ENCODE data around the gene MRGPRX4.
"Not testable (repeated sequence)": the region's sequence is repeated elsewhere in the genome, so short reads cannot be mapped to it uniquely, and the experiment has no call there.

The MRGPRX4 gene

DNA sequence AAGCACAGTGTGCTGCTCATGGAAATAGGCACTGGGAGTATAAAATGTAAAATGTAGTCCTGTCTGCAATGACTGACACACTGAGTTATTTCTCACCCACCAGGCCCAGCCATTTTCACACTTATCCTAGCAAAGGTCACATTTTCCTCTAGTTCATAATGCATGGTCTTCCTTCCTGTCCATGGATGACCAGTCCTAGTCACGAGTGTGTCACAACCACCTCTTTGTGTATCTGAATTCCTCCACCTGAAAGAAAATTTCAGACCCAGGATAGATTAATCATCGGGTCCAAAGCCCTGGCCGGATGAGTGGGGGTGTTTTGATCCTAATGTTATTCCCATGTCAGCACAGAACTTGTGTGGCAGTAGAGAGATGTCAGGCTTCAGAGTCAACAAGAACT lies at the start of gene MRGPRX4:
MRGPRX4 (plus strand) TSS at position 172 of the 400 bp plus-strand sequence. CDS start 420 bp downstream, outside the sequence.
- no peak for DNase-seq

- DNase-seq: not testable (repeated sequence)
Observed at GRCh38 chr11:18131115-18131514, 41.5 kb upstream of the MRGPRX4 start.

DNA sequence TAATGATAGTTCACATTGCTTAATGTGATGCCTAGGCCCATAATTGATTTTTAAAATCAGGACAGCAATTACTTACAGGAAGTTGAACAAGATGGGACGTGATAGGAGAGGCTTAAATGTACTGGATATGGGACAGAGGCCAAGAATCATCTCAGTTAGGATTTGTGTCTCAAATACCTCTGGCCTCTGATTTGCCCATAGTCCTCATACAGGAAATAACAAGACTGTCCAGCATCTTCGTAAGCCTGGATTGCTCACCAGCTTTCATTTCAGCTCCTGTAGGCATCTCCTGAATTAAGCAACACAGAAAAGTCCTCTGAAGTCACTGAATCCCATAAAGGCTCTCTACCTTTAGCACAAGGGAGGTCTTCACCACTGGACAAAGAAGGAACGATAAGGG lies 40.3 kb upstream of the MRGPRX4 start, which contains the start of gene MRGPRX3:
MRGPRX3 (plus strand) TSS at position 231 of the 400 bp plus-strand sequence. CDS start 4,632 bp downstream, outside the sequence.
- no peak for DNase-seq

- no peak for DNase-seq
Observed at GRCh38 chr11:18135308-18135707, 37.3 kb upstream of the MRGPRX4 start.

- no peak for DNase-seq
Observed at GRCh38 chr11:18137186-18137800, 35.3 kb upstream of the MRGPRX4 start.

DNA sequence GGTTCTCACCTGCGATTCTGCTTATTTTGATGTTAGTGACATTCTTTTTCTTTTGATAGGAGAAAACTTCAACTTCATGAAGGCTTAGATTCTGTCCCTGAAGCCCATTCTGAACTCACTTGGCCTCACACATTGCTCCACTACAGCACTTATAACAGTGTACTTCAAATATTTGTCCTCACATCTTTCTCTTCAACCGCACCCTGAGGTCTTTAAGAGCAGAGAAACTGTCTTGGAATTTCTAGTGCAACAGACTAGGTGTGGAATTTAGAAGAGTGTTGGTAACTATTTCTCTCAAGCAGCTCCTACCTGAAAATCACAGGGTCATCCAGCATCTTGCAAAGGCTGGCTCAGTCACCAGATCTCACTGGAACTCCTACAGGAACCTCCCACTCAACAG lies 32.5 kb upstream of the MRGPRX4 start:
- DNase-seq: no peak

DNA sequence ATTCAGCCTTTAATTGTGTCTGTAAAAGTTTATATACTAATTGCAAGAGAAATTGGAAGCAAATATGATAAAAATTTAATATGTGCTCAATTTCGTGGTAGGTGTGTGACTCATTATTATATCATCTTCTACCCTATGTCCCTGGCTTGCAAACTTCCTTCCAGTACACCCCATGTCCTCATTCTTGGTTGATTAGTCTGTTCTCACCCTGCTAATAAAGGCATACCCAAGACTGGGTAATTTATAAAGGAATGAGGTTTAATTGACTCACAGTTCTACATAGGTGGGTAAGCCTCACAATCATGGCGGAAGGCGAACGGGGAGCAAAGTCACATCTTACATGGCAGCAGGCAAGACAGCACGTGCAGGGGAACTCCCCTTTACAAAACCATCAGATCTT lies 28.4 kb upstream of the MRGPRX4 start:
- DNase-seq: no peak

DNA sequence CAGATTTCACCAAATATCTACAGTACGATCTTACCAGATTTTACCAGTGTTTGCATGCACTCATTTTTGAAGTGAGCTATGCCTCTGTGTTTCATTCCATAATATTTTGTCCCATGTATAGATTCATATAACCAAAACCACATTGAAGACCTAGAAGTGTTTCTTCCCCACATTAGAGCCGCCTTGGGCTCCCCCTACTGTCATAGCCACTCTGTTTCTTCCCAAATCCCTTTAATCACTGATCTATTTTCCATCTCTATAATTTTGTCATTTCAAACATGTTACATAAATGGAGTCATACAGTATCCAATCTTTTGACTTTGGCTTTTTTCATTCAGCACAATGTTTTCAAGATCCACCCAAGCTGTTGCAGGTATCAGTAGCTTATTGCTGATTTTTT lies 27.6 kb upstream of the MRGPRX4 start:
- no peak for DNase-seq

DNA sequence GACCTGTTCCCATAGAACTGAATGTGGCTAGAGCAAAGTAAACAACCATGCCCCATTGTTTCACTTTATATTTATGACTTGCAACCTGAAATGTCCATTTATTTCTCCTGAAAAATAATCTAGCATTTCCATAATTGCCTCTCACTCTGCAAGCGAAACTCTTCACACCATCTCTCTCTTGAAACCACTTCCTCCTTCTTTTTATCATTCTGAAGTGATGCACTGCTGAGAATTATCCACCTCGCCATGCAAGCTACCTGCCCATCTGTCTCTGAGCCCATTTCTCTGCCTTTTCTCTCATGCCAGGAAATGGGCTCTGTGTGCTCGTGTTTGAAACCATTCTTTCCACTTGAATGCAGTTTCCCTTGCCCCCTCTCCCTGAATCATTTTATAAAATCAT lies 26.8 kb upstream of the MRGPRX4 start:
- DNase-seq: no peak

- DNase-seq: no peak
Observed at GRCh38 chr11:18151581-18151980, 21.1 kb upstream of the MRGPRX4 start.

GRCh38 chr11:18168372-18168771 lies 4.3 kb upstream of the MRGPRX4 start:
- no peak for DNase-seq

DNA sequence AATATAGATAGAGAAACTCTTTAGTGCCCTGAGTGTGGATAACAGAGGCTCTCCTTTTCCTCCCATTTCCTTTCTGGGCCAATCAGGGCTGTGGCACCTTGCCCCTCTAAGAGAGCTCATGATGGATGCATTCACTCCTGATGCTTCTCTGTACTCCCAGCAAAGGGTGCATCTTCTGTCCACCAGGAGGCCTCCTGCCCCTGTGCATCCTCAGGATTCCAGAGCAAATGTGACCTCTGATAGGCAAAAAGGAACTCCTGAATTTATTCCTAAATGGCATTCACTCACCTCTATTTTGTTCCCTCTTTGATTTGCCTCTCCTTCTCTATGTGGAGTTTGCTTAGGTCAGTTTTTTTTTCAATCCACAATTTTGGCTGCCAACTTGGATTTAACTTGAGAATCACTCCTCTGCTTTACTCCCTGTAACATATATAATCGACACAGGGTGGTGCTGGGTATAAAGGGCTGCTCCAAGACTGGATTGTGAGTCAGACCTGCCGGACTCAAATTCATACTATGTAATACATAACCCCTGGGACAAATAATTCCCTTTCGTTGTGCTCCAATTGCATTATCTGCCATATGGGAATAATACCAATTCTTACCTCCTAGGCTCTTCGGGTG lies 1.1 kb upstream of the MRGPRX4 start:
- peak; percentile 8 to 22 for DNase-seq

DNA sequence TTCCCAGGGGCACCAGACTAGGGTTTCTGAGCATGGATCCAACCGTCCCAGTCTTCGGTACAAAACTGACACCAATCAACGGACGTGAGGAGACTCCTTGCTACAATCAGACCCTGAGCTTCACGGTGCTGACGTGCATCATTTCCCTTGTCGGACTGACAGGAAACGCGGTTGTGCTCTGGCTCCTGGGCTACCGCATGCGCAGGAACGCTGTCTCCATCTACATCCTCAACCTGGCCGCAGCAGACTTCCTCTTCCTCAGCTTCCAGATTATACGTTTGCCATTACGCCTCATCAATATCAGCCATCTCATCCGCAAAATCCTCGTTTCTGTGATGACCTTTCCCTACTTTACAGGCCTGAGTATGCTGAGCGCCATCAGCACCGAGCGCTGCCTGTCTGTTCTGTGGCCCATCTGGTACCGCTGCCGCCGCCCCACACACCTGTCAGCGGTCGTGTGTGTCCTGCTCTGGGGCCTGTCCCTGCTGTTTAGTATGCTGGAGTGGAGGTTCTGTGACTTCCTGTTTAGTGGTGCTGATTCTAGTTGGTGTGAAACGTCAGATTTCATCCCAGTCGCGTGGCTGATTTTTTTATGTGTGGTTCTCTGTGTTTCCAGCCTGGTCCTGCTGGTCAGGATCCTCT lies 709 bp downstream of the MRGPRX4 start:
- no peak for DNase-seq

DNA sequence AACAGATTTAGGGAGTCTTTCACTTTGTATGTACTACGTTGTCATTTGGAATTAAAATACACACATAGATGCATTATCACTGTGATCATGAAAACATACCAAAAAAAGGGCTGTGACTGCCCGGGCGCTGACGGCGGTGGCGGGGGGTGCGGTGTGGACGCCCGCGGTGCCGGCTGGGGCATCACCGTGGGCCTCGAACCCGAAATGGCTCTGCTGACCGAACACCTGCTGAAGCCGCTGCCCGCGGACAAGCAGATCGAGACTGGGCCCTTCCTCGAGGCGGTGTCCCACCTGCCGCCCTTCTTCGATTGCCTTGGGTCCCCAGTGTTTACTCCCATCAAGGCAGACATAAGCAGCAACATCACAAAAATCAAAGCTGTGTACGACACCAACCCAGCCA lies 16.2 kb downstream of the MRGPRX4 start:
- no peak for DNase-seq

DNA sequence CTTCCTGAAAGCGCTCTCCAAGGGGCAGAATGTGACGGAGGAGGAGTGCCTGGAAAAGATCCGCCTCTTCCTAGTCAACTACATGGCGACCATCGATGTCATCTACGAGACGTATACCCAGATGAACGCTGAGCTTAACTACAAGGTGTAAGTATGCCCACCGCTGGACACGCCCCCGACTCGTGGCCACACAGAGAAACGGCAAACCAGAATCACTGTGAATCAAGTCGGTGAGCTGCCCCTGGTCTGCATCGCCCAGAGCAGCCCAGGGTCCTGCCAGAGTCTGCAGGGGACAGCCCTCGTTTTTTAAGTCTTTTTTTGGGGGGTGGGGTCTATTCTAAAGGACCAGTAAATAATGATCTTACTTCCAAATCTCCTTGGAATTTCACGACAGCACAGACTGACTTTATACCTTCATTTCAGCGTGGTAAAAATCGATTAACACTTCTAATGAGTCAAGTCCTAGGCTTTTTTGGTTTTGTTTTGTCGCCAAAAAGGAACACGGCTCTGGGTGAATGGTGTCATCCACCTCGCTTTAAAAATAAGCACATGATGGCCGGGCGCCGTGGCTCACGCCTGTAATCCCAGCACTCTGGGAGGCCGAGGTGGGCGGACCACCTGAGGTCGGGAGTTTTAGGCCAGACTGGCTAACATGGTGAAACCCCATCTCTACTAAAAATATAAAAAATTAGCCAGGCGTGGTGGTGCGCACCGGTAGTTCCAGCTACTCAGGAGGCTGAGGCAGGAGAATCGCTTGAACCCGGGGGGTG lies 17.0 kb downstream of the MRGPRX4 start:
- DNase-seq: not testable (repeated sequence)

GRCh38 chr11:18191376-18191775 lies 18.7 kb downstream of the MRGPRX4 start:
- no peak for DNase-seq

DNA sequence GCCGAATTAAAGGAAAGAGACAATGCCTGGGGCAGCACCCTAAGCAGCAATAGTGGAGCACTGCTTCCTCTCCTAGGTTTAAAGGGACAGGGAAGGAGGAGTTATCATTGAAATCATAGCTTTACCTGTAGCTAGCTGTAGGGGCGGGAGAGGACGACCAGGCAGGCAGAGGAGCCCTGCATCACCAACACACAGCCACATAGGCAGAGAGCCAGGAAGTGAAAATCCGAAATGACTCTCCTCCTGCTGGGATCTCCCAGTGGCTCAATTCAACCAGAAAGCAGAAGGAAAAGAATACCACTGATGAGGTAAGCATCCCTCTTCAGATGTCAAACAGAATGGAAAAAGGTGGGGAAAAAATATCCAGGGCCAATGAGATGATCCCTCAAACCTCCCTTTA lies 20.4 kb downstream of the MRGPRX4 start:
- DNase-seq: no peak

GRCh38 chr11:18196532-18196931 lies 23.9 kb downstream of the MRGPRX4 start:
- DNase-seq: no peak

DNA sequence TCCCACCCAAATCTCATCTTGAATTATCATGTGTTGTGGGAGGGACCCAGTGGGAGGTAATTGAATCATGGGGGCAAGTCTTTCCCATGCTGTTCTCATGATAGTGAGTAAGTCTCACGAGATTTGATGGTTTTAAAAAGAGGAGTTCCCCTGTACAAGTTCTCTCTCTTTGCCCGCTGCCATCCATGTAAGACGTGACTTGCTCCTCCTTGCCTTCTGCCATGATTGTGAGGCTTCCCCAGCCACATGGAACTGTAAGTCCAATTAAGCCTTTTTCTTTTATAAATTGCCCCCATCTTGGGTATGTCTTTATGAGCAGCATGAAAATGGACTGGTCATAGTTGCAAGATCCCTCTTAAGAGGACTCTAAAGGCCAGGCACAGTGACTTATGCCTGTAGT lies 25.1 kb downstream of the MRGPRX4 start:
- DNase-seq: not testable (repeated sequence)

GRCh38 chr11:18203723-18204122 lies 31.1 kb downstream of the MRGPRX4 start:
- DNase-seq: no peak

DNA sequence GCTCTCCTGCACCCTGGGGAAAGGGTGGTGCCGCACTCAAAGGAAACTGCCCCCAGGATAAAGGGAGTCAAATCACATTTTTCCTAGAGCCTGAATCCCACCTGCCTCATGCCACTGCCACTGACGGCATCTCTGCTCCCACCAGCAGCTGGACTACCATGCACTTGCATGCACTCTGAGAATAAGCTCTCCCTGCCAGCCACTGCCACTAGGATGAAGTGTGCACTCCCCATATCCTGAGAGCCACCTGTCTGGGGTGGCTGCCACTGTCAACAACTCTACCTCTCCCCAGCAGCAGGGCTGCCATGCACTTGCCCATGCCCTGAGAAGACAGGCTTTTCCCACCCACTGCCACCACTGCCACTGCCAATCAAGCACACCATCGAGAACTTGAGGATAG lies 31.6 kb downstream of the MRGPRX4 start:
- DNase-seq: no peak

GRCh38 chr11:18204771-18205170 lies 32.1 kb downstream of the MRGPRX4 start:
- no peak for DNase-seq

GRCh38 chr11:18209058-18209457 lies 36.4 kb downstream of the MRGPRX4 start:
- DNase-seq: no peak

Measured in activated CD4-positive, alpha-beta T cell treated with anti-CD3 and anti-CD28 coated beads, Interleukin-2, amount 50 U/mL, for 48 hours (primary cell).